GM12878 (cell line): ENCODE data around the gene MPDZ. TPM values are rescaled to one million over a fixed set of nuclear protein-coding genes. Genes with fewer than 3 reads are reported as not detected.

Experiments used
- ATAC-seq: fragments of 200-7000 bp; cut with Tn5 transposase; 3 replicates; pipeline ENCODE4 v1.9.1; 2020; ENCODE audit warnings: mild to moderate bottlenecking, moderate library complexity
- BruUV-seq: library from RNA; stranded (reverse); fragments of 400-500 nt; replicated peaks from 2 replicates; lab custom pipeline; 2021; lab: Mats Ljungman, UMichigan
- CTCF ChIA-PET: fragments of 300-600 bp; sonication (Branson Sonifier 250); formaldehyde crosslinking; extraction: SDS; loops from one replicate; lab custom pipeline; 2021; ENCODE audit warnings: inconsistent platforms; lab: Yijun Ruan, JAX
- POLR2A ChIA-PET: fragments of 350-600 bp; formaldehyde crosslinking; extraction: SDS; loops from one replicate; lab custom pipeline; 2021; ENCODE audit warnings: inconsistent platforms; lab: Charles Lee
- RAD21 ChIA-PET: fragments of 300-600 bp; sonication (Branson Sonifier 250); formaldehyde crosslinking; loops from one replicate; lab custom pipeline; 2023; ENCODE audit warnings: antibody characterized with exemption; ENCODE audit not compliant: unreplicated experiment; lab: Charles Lee
- SMC1A ChIA-PET: fragments of 300-600 bp; sonication (Branson Sonifier 250); formaldehyde crosslinking; loops from one replicate; lab custom pipeline; 2023; ENCODE audit not compliant: unreplicated experiment, uncharacterized antibody; lab: Charles Lee
- DNase-seq: peaks from one replicate; pipeline ENCODE4 v3.0.0-alpha.2; 2011; ENCODE audit warnings: low read depth, low spot score
- FAIRE-seq: peaks from 3 replicates; lab custom pipeline; 2011; peaks lifted over from hg19 to GRCh38; lab: Jason Lieb, UNC
- H2AFZ ChIP-seq: 2 replicates; pipeline ENCODE4 v1.6.0; 2011; ENCODE audit warnings: low read depth, low read length, control low read depth; ENCODE audit not compliant: control insufficient read depth
- H3K27ac ChIP-seq: 2 replicates; pipeline ENCODE4 v1.5.1; 2011; ENCODE audit warnings: control low read depth; ENCODE audit not compliant: control insufficient read depth, insufficient read depth
- H3K27me3 ChIP-seq, 2 experiments: replicated peaks in 1 of 2; 2 replicates each; pipeline versions ENCODE4 v1.6.0 to v1.6.1; 2011; ENCODE audit warnings: low read length in 1 of 2; ENCODE audit not compliant: control insufficient read depth in 2 of 2, insufficient read depth in 2 of 2
- H3K36me3 ChIP-seq, 2 experiments: 2 replicates each; pipeline ENCODE4 v1.5.1; 2011; ENCODE audit warnings: low read length in 1 of 2; ENCODE audit not compliant: control insufficient read depth in 2 of 2, insufficient read depth in 2 of 2
- H3K4me1 ChIP-seq: 2 replicates; pipeline ENCODE4 v1.6.1; 2011; ENCODE audit warnings: mild to moderate bottlenecking, low read length, moderate library complexity, mixed read lengths; ENCODE audit not compliant: control insufficient read depth, insufficient read depth
- H3K4me2 ChIP-seq: 2 replicates; pipeline ENCODE4 v1.6.0; 2011; ENCODE audit warnings: control low read depth; ENCODE audit not compliant: control insufficient read depth, insufficient read depth
- H3K4me3 ChIP-seq: fragments of 200-600 bp; sonication (generic); 2 replicates; pipeline ENCODE4 v1.5.1; 2016
- H3K79me2 ChIP-seq: 2 replicates; pipeline ENCODE4 v1.6.0; 2011; ENCODE audit warnings: low read length; ENCODE audit not compliant: control insufficient read depth, insufficient read depth
- H3K9ac ChIP-seq: 2 replicates; pipeline ENCODE4 v1.8.0; 2011; ENCODE audit warnings: low read length, control low read depth, mixed read lengths; ENCODE audit not compliant: control insufficient read depth, insufficient read depth
- H3K9me3 ChIP-seq: replicated peaks from 3 replicates; pipeline ENCODE4 v1.5.1; 2011; ENCODE audit warnings: mild to moderate bottlenecking, low read length; ENCODE audit not compliant: control insufficient read depth, insufficient read depth
- H4K20me1 ChIP-seq: 2 replicates; pipeline ENCODE4 v1.6.0; 2011; ENCODE audit not compliant: control insufficient read depth, insufficient read depth
- CREM ChIP-seq: IDR thresholded peaks from 2 replicates; pipeline ENCODE4 v1.6.1; 2014; ENCODE audit warnings: antibody characterized with exemption, low read depth
- IRF3 ChIP-seq: fragments of 450-650 bp; IDR thresholded peaks from 2 replicates; pipeline ENCODE4 v1.6.1; 2014; ENCODE audit warnings: mild to moderate bottlenecking
- PAX5 ChIP-seq: IDR thresholded peaks from 2 replicates; pipeline ENCODE4 v1.6.1; 2011; ENCODE audit warnings: low read depth, low read length, borderline replicate concordance
- RAD21 ChIP-seq: IDR thresholded peaks from 2 replicates; pipeline ENCODE4 v1.6.1; 2011; ENCODE audit warnings: mild to moderate bottlenecking, low read depth, low read length, moderate library complexity; ENCODE audit not compliant: insufficient read depth
- RAD51 ChIP-seq: fragments of 450-650 bp; IDR thresholded peaks from 2 replicates; pipeline ENCODE4 v1.6.1; 2016; ENCODE audit warnings: moderate library complexity, mild to moderate bottlenecking, inconsistent platforms
- ZNF207 ChIP-seq: fragments of 450-650 bp; IDR thresholded peaks from 2 replicates; pipeline ENCODE4 v1.6.1; 2014; ENCODE audit warnings: antibody characterized with exemption, mild to moderate bottlenecking, borderline replicate concordance
- WGBS: methylation state at CpG from one replicate; pipeline ENCODE4 v1.1.6; 2016; ENCODE audit warnings: low lambda C conversion rate; ENCODE audit not compliant: insufficient replicate concordance, insufficient coverage; ENCODE audit errors: missing lambda C conversion rate; 5-methylcytosine and 5-hydroxymethylcytosine counted together
- in situ Hi-C: fragments of 300-500 bp; cut with MboI; formaldehyde crosslinking; loops from 9 replicates; pipeline ENCODE4 v1.14.3; 2018; ENCODE audit warnings: mixed read lengths
- intact Hi-C: fragments of 100-400 bp; cut with micrococcal nuclease; formaldehyde crosslinking; loops from one replicate; pipeline ENCODE4 v1.14.2; 2022; ENCODE audit not compliant: unreplicated experiment
- polyA plus RNA-seq, 11 experiments: library from polyadenylated mRNA; depleted of rRNA in 4 of 11; unstranded in 6 of 11; stranded (reverse) in 5 of 11; fragments of >200 nt; fragmentation: Nextera tagmentation in 4 of 11; fragmentation: Illumina TruSeq in 1 of 11; extraction: Ambion mirVana in 4 of 11; extraction: Trizol in 1 of 11; gene quantifications; 1 replicate in 1 of 11; 2 replicates in 10 of 11; pipeline versions ENCODE4 v1.2.1 to v1.2.3, GENCODE V29; 2011 to 2016; ENCODE audit warnings: inconsistent platforms in 2 of 11, missing spikeins in 2 of 11, low read depth in 1 of 11
- total RNA-seq, 4 experiments: library from RNA; depleted of rRNA in 3 of 4; stranded (reverse); fragments of >200 nt in 3 of 4; fragmentation: Illumina TruSeq in 1 of 4; extraction: Trizol in 1 of 4; gene quantifications; 2 replicates each; pipeline versions ENCODE4 v1.2.1 to v1.2.3, GENCODE V29; 2013 to 2021
- TF ChIP-seq, protein P1 (sequence below): IDR thresholded peaks from 2 replicates; pipeline ENCODE4 v1.6.1; 2011; ENCODE audit warnings: borderline replicate concordance, low read depth, mild to moderate bottlenecking, moderate library complexity, low read length; ENCODE audit not compliant: insufficient read depth, poor library complexity, severe bottlenecking
- TF ChIP-seq, protein P2 (sequence below): IDR thresholded peaks from 2 replicates; pipeline ENCODE4 v1.6.1; 2012; ENCODE audit warnings: improper control_type of control experiment, low read depth, low read length; ENCODE audit not compliant: insufficient replicate concordance

The MPDZ gene
- total and polyA plus RNA-seq, 10 of the 15 experiments (the other 5 are each of a cell fraction or from before 2014, with no cell fraction given): 0.36 TPM; not detected in 9

DNA sequence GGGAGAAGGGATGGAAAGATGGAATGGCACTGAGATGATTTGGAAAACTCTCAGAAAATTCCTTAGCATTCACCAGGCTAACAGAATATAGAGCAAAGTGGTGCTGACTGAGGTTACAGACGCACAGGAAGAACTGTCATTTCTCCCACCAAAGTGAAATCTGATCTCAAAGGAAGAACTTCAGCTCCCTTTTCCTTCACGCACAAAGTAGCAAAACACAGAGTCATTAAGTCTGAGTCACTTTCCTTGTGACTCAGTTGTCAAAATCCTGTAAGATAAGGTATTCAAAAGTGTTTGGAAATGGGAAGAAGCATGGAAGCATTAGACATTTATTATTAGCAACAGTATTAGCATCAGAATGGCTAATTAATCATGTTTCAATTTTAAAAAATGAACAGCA, 11.7 kb downstream of the MPDZ start:
- no TSS peak for BruUV-seq
- intact Hi-C loops (no loop called here), in situ Hi-C loops (no loop called here)
- Histone ChIP-seq H3K4me3 (no peak overlapping the region), H3K36me3 (no peaks in the 10 kb centered on the region), H3K79me2 (no peaks in the 10 kb centered on the region), H3K27ac (no peak overlapping the region), H3K4me1 (no peaks in the 10 kb centered on the region), H3K9me3 (no peaks in the 10 kb centered on the region), H3K27me3 (no peaks in the 10 kb centered on the region), H2AFZ (no peak overlapping the region), H3K4me2 (no peak overlapping the region), H4K20me1 (no peaks in the 10 kb centered on the region), H3K9ac (no peak overlapping the region)
- WGBS: 0% methylated on average over 2 of the region's 2 CpGs
- no peak for TF ChIP-seq RAD51
- TF ChIP-seq, protein P1, sequence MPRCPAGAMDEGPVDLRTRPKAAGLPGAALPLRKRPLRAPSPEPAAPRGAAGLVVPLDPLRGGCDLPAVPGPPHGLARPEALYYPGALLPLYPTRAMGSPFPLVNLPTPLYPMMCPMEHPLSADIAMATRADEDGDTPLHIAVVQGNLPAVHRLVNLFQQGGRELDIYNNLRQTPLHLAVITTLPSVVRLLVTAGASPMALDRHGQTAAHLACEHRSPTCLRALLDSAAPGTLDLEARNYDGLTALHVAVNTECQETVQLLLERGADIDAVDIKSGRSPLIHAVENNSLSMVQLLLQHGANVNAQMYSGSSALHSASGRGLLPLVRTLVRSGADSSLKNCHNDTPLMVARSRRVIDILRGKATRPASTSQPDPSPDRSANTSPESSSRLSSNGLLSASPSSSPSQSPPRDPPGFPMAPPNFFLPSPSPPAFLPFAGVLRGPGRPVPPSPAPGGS: no peak
- TF ChIP-seq PAX5: no peak
- no peak for TF ChIP-seq ZNF207
- TF ChIP-seq RAD21: no peak
- RAD21 ChIA-PET: no interaction called here
- ATAC-seq (no peak), FAIRE-seq (no peak), DNase-seq (no peak)
- POLR2A ChIA-PET: no interaction called here
- CTCF ChIA-PET: interaction anchor here (0.7 kb wide), 1 partner anchor 809 kb away, joined by 3 read pairs; no protein-coding TSS in a partner anchor
- SMC1A ChIA-PET: no interaction called here

GRCh38 chr9:13266167-13266566, 13.3 kb downstream of the MPDZ start:
- no peak for FAIRE-seq
- 3% methylated on average over 2 of the region's 2 CpGs for WGBS
- RAD21 ChIA-PET: no interaction called here
- no peaks in the 10 kb centered on the region for H3K4me1 ChIP-seq
- no peak overlapping the region for H3K4me2 ChIP-seq
- no peaks in the 10 kb centered on the region for H3K9me3 ChIP-seq
- CTCF ChIA-PET: no interaction called here
- H2AFZ ChIP-seq: no peak overlapping the region
- H3K9ac ChIP-seq: no peak overlapping the region
- SMC1A ChIA-PET: no interaction called here
- POLR2A ChIA-PET: no interaction called here
- no peak for DNase-seq
- intact Hi-C loops (no loop called here), in situ Hi-C loops (no loop called here)
- H3K4me3 ChIP-seq: no peak overlapping the region
- H3K27me3 ChIP-seq: no peaks in the 10 kb centered on the region
- BruUV-seq: no TSS peak
- H3K27ac ChIP-seq: no peak overlapping the region
- no peaks in the 10 kb centered on the region for H4K20me1 ChIP-seq
- H3K79me2 ChIP-seq: no peaks in the 10 kb centered on the region
- ATAC-seq: no peak
- no peaks in the 10 kb centered on the region for H3K36me3 ChIP-seq
- TF ChIP-seq IRF3: no peak
- TF ChIP-seq CREM: no peak
- TF ChIP-seq, protein P2, sequence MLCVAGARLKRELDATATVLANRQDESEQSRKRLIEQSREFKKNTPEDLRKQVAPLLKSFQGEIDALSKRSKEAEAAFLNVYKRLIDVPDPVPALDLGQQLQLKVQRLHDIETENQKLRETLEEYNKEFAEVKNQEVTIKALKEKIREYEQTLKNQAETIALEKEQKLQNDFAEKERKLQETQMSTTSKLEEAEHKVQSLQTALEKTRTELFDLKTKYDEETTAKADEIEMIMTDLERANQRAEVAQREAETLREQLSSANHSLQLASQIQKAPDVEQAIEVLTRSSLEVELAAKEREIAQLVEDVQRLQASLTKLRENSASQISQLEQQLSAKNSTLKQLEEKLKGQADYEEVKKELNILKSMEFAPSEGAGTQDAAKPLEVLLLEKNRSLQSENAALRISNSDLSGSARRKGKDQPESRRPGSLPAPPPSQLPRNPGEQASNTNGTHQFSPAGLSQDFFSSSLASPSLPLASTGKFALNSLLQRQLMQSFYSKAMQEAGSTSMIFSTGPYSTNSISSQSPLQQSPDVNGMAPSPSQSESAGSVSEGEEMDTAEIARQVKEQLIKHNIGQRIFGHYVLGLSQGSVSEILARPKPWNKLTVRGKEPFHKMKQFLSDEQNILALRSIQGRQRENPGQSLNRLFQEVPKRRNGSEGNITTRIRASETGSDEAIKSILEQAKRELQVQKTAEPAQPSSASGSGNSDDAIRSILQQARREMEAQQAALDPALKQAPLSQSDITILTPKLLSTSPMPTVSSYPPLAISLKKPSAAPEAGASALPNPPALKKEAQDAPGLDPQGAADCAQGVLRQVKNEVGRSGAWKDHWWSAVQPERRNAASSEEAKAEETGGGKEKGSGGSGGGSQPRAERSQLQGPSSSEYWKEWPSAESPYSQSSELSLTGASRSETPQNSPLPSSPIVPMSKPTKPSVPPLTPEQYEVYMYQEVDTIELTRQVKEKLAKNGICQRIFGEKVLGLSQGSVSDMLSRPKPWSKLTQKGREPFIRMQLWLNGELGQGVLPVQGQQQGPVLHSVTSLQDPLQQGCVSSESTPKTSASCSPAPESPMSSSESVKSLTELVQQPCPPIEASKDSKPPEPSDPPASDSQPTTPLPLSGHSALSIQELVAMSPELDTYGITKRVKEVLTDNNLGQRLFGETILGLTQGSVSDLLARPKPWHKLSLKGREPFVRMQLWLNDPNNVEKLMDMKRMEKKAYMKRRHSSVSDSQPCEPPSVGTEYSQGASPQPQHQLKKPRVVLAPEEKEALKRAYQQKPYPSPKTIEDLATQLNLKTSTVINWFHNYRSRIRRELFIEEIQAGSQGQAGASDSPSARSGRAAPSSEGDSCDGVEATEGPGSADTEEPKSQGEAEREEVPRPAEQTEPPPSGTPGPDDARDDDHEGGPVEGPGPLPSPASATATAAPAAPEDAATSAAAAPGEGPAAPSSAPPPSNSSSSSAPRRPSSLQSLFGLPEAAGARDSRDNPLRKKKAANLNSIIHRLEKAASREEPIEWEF: no peak
